ENCODE data around the gene GALNT9. TPM values are rescaled to one million over a fixed set of nuclear protein-coding genes. Genes with fewer than 3 reads are reported as not detected.

Gene GALNT9
- total RNA-seq, 1 experiment from 2014 or later = 0.45 TPM

DNA sequence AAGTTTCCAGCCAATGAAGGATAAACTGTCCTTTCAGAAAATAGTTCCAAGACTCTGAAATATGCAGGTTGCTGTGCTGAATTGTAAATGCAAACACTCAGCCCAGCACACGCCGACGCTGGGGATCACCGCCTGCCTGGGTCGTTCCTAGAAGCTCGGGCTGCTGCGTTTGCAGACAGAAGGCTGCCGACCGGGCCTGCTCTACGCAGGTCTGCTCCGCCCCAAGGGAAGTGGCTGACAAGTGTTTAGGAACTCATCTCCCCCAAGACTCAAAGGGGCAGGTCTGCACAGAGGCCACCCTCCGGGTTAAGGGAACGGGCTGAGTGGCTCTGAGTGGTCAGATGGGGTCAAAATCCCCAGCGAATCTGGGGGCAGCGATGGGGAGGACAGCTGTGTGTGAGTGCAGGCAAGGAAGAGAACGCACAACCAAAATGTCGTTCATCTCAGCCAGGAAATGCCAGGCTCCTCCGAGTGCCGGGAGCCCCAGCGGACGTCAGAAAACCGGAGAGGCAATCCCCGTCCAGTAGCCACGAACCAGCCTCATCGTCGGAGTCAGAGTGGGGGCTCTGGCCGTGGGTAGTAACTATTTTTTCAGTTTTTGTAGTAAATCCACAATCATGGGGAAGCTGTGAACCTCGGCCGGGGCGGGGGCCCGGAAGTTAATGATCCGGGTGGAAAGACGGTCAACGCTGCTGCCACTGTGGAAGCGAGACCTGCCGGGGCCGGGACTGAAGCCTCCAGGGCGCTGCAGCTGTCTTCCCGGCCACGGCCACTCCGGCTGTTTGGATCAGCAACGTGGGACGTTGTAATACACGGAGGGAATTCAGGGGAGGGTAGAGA is 6.0 kb downstream of the GALNT9 start:
- peaks cover 12% of the 10 kb centered on the region for H3K27me3 Mint-ChIP-seq (ENCODE audit: insufficient read depth, unreplicated experiment)
- no peak overlapping the region for H3K27ac Mint-ChIP-seq (ENCODE audit: unreplicated experiment)
- CTCF ChIA-PET = no interaction called here

DNA sequence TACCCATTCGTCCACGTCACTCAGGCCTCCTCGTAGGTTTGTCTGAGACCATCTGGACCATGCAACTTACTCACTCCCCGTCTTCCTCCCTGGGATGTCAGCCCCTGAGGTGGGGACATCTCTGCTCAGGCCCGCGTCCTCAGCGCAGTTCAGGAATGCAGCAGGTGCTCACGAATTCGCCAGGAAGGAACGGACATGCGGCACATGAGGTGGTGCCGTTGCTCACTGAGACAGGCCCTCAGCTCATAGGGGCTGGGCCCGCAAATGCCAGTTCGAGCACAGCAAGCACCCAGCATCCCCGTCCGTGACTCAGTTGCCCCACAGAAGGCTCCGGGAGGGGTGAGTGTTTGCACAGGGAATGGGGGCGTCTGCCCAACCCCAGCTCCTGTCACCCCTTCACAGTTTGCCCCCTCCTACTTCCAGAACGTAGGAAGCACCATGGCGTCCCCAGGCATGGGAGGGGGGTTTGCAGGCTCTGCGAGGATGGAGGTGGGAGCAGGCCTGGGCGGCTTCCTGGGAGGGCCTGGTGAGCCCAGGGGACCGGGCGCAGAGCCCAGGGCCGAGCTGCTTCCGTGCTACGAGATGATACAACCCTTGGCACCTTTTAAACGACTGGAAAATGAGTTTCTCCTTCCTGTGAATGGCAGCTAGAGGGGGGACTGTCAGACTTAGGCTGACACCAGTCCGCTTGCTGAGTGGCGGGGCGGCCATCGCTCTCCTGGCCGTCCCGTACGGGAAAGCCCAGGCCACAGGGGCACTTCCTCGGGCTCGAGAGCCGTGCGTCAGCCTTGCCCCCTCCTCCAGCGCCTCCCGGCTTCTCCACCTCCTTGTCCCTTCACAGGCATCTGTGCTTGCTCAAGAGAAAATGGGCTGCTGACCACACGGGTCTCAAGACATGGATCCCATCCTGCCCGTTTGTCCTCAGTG is 6.9 kb downstream of the GALNT9 start:
- Histone ChIP-seq H3K36me3 (ENCODE audit: control insufficient read depth, insufficient read depth, low read length) (no peaks in the 10 kb centered on the region), H3K27me3 (replicated peaks; ENCODE audit: control insufficient read depth, insufficient read depth, low read length) (no peaks in the 10 kb centered on the region; the same call in 1 of the 2 replicates), H3K4me3 (ENCODE audit: low read depth, low read length) (no peak overlapping the region), H3K4me1 (no peaks in the 10 kb centered on the region), H3K9me3 (no peaks in the 10 kb centered on the region)
- Mint-ChIP-seq H3K4me1 (ENCODE audit: low read depth, unreplicated experiment) (no peaks in the 10 kb centered on the region), H3K4me3 (ENCODE audit: unreplicated experiment) (no peak overlapping the region), H3K27me3 (ENCODE audit: insufficient read depth, unreplicated experiment) (peaks cover 10% of the 10 kb centered on the region), H3K27ac (ENCODE audit: unreplicated experiment) (no peak overlapping the region), H3K9me3 (ENCODE audit: unreplicated experiment) (no peaks in the 10 kb centered on the region), H3K36me3 (ENCODE audit: insufficient read depth, unreplicated experiment) (no peaks in the 10 kb centered on the region)
- no TSS peak for BruUV-seq (replicated peaks)
- intact Hi-C loops (cut with micrococcal nuclease; ENCODE audit: unreplicated experiment) = no loop called here
- POLR2A ChIA-PET = no interaction called here
- CTCF ChIA-PET = interaction anchor here (0.6 kb wide), 1 partner anchor 95 kb away, joined by 3 read pairs; no protein-coding TSS in a partner anchor
- no peak for DNase-seq
- no peak for TF ChIP-seq CTCF (IDR thresholded peaks at IDR 0.05; ENCODE audit: insufficient read depth in 1 of 2, low read depth in 1 of 2, low read length in 1 of 2, severe bottlenecking in 1 of 2, unreplicated experiment in 1 of 2)

More for the DNA sequence above, 6.0 kb downstream of the GALNT9 start:
- POLR2A ChIA-PET = no interaction called here
- Mint-ChIP-seq H3K4me1 (ENCODE audit: low read depth, unreplicated experiment) (no peaks in the 10 kb centered on the region), H3K4me3 (ENCODE audit: unreplicated experiment) (no peak overlapping the region), H3K36me3 (ENCODE audit: insufficient read depth, unreplicated experiment) (no peaks in the 10 kb centered on the region), H3K9me3 (ENCODE audit: unreplicated experiment) (no peaks in the 10 kb centered on the region)
- no TSS peak for BruUV-seq (replicated peaks)
- H3K27me3 ChIP-seq (replicated peaks; ENCODE audit: control insufficient read depth, insufficient read depth, low read length) = no peaks in the 10 kb centered on the region; the same call in 1 of the 2 replicates
- TF ChIP-seq CTCF (IDR thresholded peaks at IDR 0.05; ENCODE audit: insufficient read depth in 1 of 2, low read depth in 1 of 2, low read length in 1 of 2, severe bottlenecking in 1 of 2, unreplicated experiment in 1 of 2) = no peak
- intact Hi-C loops (cut with micrococcal nuclease; ENCODE audit: unreplicated experiment) = no loop called here
- H3K4me3 ChIP-seq (ENCODE audit: low read depth, low read length) = no peak overlapping the region
- no peaks in the 10 kb centered on the region for H3K4me1 ChIP-seq
- H3K36me3 ChIP-seq (ENCODE audit: control insufficient read depth, insufficient read depth, low read length) = no peaks in the 10 kb centered on the region
- H3K9me3 ChIP-seq = no peaks in the 10 kb centered on the region
- no peak for DNase-seq

GRCh38 chr12:132321321-132322118 is 7.9 kb downstream of the GALNT9 start:
- Histone ChIP-seq H3K4me3 (ENCODE audit: low read depth, low read length) (no peak overlapping the region), H3K36me3 (ENCODE audit: control insufficient read depth, insufficient read depth, low read length) (no peaks in the 10 kb centered on the region), H3K9me3 (no peaks in the 10 kb centered on the region), H3K4me1 (no peaks in the 10 kb centered on the region), H3K27me3 (replicated peaks; ENCODE audit: control insufficient read depth, insufficient read depth, low read length) (no peaks in the 10 kb centered on the region; the same call in 1 of the 2 replicates)
- H3K27ac Mint-ChIP-seq (ENCODE audit: unreplicated experiment) = no peak overlapping the region
- H3K4me3 Mint-ChIP-seq (ENCODE audit: unreplicated experiment) = no peak overlapping the region
- H3K36me3 Mint-ChIP-seq (ENCODE audit: insufficient read depth, unreplicated experiment) = no peaks in the 10 kb centered on the region
- intact Hi-C loops (cut with micrococcal nuclease; ENCODE audit: unreplicated experiment) = no loop called here
- no TSS peak for BruUV-seq (replicated peaks)
- peaks cover 12% of the 10 kb centered on the region for H3K27me3 Mint-ChIP-seq (ENCODE audit: insufficient read depth, unreplicated experiment)
- no peak for DNase-seq
- TF ChIP-seq CTCF (IDR thresholded peaks at IDR 0.05; ENCODE audit: insufficient read depth in 1 of 2, low read depth in 1 of 2, low read length in 1 of 2, severe bottlenecking in 1 of 2, unreplicated experiment in 1 of 2) = no peak
- ChIA-PET POLR2A (no interaction called here), CTCF (no interaction called here)
- H3K4me1 Mint-ChIP-seq (ENCODE audit: low read depth, unreplicated experiment) = no peaks in the 10 kb centered on the region
- no peaks in the 10 kb centered on the region for H3K9me3 Mint-ChIP-seq (ENCODE audit: unreplicated experiment)
